ENCODE data around the gene ATG12. TPM values are rescaled to one million over a fixed set of nuclear protein-coding genes. Genes with fewer than 3 reads are reported as not detected.
"Not testable (repeated sequence)": the region's sequence is repeated elsewhere in the genome, so short reads cannot be mapped to it uniquely, and the experiment has no call there.

ATG12 gene
- total RNA-seq, 4 donors from 2014 or later: 37.1 to 46.1 (median 41.8) TPM

DNA sequence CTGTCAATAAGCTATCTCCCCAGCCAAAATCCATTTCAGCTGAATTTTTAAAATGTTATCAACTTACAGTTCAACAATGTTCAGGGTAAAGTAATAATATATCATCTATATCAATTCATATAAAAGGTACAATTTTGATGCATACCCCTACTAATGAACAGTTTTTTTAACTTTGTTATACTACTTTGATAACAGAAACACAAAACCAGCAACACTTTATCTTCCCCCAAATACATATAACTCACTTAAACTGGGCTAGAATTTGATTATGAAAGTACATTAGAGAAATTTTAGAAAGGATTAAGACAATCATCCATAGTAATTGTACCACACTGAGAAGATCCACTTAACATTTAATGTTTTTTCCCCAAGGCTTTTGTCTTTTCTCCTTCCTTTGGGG, 30.0 kb downstream of the ATG12 start:
- H3K27me3 ChIP-seq: peaks cover 0 to 12% of the 10 kb centered on the region in 2 donors
- H3K4me1 ChIP-seq: peaks cover 0 to 9% (median 0%) of the 10 kb centered on the region in 4 donors
- no peak overlapping the region for H3K27ac ChIP-seq
- no peak overlapping the region for H3K4me3 ChIP-seq
- no peak for TF ChIP-seq POLR2A (IDR thresholded peaks at IDR 0.05)
- TF ChIP-seq, protein P1, sequence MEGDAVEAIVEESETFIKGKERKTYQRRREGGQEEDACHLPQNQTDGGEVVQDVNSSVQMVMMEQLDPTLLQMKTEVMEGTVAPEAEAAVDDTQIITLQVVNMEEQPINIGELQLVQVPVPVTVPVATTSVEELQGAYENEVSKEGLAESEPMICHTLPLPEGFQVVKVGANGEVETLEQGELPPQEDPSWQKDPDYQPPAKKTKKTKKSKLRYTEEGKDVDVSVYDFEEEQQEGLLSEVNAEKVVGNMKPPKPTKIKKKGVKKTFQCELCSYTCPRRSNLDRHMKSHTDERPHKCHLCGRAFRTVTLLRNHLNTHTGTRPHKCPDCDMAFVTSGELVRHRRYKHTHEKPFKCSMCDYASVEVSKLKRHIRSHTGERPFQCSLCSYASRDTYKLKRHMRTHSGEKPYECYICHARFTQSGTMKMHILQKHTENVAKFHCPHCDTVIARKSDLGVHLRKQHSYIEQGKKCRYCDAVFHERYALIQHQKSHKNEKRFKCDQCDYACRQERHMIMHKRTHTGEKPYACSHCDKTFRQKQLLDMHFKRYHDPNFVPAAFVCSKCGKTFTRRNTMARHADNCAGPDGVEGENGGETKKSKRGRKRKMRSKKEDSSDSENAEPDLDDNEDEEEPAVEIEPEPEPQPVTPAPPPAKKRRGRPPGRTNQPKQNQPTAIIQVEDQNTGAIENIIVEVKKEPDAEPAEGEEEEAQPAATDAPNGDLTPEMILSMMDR (IDR thresholded peaks at IDR 0.05): no peak
- no peaks in the 10 kb centered on the region for H3K36me3 ChIP-seq
- no peaks in the 10 kb centered on the region for H3K9me3 ChIP-seq
- no peak for DNase-seq

DNA sequence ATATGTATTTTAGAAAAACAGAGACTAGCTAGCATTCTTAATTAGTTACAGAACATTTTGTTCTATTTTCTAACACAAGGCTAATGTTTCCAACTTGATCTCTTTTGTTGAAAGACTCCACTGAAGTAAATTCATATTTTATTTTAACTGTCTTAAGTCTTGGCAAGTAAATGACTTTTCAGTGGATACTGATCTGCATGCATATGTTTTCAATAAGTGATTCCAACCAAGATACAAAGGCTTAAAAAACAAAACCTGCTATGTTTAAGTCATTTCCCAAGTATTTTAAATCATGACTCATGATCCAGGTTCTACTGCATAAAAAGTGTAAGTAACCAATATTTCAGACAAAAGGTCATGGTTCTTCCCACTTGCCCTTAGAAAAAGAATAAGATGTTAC, 30.6 kb downstream of the ATG12 start:
- Histone ChIP-seq H3K27me3 (peaks cover 0 to 8% of the 10 kb centered on the region in 2 donors), H3K36me3 (no peaks in the 10 kb centered on the region), H3K27ac (no peak overlapping the region), H3K4me1 (peaks cover 0 to 3% (median 0%) of the 10 kb centered on the region in 4 donors), H3K4me3 (no peak overlapping the region), H3K9me3 (no peaks in the 10 kb centered on the region)
- TF ChIP-seq POLR2A (IDR thresholded peaks at IDR 0.05): no peak
- TF ChIP-seq, protein P1 (IDR thresholded peaks at IDR 0.05): no peak
- no peak for DNase-seq

DNA sequence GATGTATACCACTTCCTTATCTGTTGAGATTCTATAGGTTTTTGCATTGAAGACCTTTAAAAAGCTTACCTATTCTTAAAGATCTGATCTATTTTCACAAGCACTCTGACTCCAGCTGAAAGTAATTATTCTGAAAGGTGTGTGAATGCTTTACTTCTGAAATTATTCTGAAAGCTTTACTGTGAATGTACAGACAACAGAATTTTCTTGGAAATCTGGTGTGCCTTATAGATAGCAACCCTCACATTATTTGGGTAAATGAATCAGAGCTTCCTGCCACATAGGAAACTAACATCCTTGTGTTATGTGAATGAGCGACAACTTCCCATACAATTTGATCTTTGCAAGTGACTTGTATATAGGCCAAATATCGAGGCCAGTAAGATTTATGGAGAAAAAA, 31.4 kb downstream of the ATG12 start:
- Histone ChIP-seq H3K27ac (no peak overlapping the region), H3K36me3 (no peaks in the 10 kb centered on the region), H3K9me3 (no peaks in the 10 kb centered on the region), H3K4me1 (no peaks in the 10 kb centered on the region), H3K4me3 (no peak overlapping the region), H3K27me3 (no peaks in the 10 kb centered on the region)
- no peak for DNase-seq
- TF ChIP-seq POLR2A (IDR thresholded peaks at IDR 0.05): no peak

DNA sequence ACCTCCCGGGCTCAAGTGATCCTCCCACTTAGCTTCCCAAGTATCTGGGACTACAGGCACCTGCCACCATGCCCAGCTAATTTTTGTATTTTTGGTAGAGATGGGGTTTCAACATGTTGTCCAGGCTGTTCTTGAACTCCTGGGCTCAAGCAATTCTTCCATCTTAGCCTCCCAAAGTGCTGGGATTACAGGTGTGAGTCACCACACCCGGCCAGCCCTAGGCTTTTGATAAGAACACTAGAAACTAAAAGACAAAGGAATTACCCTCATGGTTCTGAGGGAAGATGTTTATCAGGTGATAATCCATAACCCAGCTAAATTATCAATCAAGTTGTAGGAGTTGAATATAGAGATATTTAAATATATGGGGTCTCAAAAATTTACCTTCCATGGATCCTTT, 33.3 kb downstream of the ATG12 start:
- H3K4me3 ChIP-seq, H3K36me3 ChIP-seq, H3K27me3 ChIP-seq, H3K27ac ChIP-seq, H3K4me1 ChIP-seq, DNase-seq, H3K9me3 ChIP-seq: not testable (repeated sequence)

DNA sequence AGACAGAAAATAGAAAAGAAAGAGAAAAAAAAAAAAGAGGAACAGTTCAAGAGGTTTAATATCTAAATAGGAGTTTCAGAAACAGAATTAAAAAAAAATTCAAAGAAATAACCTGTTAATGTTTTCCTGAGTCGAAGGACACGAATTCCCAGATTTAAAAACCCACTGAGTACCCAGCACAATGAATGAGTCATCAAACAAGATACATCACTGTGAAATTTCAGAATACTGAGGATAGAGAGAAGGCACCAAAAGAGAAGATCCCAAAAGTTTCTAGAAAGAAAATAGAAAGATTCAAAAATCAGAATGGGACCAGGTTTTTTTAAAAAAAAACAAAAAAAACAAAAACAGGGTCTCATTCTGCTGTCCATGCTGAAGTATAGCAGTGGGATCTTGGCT, 33.7 kb downstream of the ATG12 start:
- TF ChIP-seq, protein P1 (IDR thresholded peaks at IDR 0.05): no peak
- no peak for TF ChIP-seq POLR2A (IDR thresholded peaks at IDR 0.05)
- Histone ChIP-seq H3K9me3 (no peaks in the 10 kb centered on the region), H3K4me3 (no peak overlapping the region), H3K36me3 (no peaks in the 10 kb centered on the region), H3K27ac (no peak overlapping the region), H3K27me3 (no peaks in the 10 kb centered on the region), H3K4me1 (no peaks in the 10 kb centered on the region)
- no peak for DNase-seq

DNA sequence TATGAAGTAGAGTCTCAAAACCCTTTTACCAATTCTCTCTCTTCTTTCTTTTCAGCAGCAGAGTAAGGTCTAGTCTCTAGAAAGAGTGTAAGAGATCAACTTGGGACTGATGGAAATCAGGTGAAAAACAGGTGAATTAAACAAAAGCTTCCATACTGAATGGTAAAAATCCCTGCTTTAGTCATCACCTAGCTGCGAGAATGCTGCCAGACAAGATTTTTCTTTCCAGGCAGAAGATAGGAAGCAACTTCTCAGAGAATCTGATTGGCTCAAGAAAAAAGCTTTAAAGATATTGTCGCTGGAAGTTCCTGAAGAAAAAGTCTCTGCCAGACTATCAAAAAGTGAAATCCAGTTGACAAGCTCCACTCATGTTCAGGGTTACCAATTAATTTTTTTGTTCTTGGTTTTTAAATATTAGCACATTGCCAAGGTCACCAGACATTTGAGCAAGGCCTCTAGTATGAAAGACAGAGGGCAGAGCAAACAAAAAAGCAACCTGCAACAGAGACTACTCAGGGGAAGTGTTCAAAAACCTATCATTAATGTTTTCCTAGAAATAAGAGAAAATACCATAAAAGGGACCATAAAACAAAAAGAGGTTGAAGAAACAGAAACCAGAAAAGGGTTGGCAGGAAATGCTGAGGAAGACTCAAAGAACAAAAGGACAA, 34.2 kb downstream of the ATG12 start:
- Histone ChIP-seq H3K27me3 (no peaks in the 10 kb centered on the region), H3K36me3 (no peaks in the 10 kb centered on the region), H3K4me1 (no peaks in the 10 kb centered on the region), H3K4me3 (no peak overlapping the region), H3K9me3 (no peaks in the 10 kb centered on the region), H3K27ac (no peak overlapping the region)
- no peak for DNase-seq
- no peak for TF ChIP-seq POLR2A (IDR thresholded peaks at IDR 0.05)
- TF ChIP-seq, protein P1 (IDR thresholded peaks at IDR 0.05): no peak

DNA sequence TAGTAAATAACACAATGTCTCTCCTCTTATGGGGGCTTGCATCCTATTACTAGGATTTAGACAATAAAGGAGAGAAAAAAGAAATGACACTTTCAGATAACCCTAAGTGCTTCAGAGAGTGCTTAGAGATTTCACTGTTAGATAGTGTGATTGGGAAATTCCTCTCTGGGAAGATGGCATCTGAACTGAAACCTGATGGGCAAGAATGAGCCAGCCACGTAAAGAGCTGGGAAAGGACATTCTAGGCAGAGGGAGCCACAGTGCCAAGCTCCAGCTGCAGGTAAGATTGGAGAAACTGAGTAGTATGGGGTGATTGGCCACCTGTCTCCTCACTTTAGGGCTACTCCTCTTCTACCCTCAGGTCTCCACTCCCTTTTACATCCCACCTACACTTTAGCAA, 39.4 kb downstream of the ATG12 start:
- Histone ChIP-seq H3K27ac (no peak overlapping the region), H3K4me3 (no peak overlapping the region), H3K36me3 (no peaks in the 10 kb centered on the region), H3K27me3 (no peaks in the 10 kb centered on the region), H3K9me3 (no peaks in the 10 kb centered on the region), H3K4me1 (no peaks in the 10 kb centered on the region)
- DNase-seq: no peak
- TF ChIP-seq, protein P1 (IDR thresholded peaks at IDR 0.05): no peak
- TF ChIP-seq POLR2A (IDR thresholded peaks at IDR 0.05): no peak

Measured in Peyer's patch (tissue), 4 donors.